HG02884 (cell line): Measurements from ENCODE around the gene GMEB2.
"Not testable (repeated sequence)": the region's sequence is repeated elsewhere in the genome, so short reads cannot be mapped to it uniquely, and the experiment has no call there.

ENCODE experiments used
- ATAC-seq: cut with Tn5 transposase; IDR thresholded peaks from one replicate; pipeline ENCODE4 v1.9.1; 2021; ENCODE audit warnings: mild to moderate bottlenecking, moderate library complexity; ENCODE audit not compliant: unreplicated experiment

Gene GMEB2

GRCh38 chr20:63617092-63617875 lies 9.6 kb downstream of the GMEB2 start:
- ATAC-seq = no peak

- not testable (repeated sequence) for ATAC-seq
Observed at GRCh38 chr20:63613863-63614594, 12.9 kb downstream of the GMEB2 start.

GRCh38 chr20:63612276-63612931 lies 14.5 kb downstream of the GMEB2 start:
- no peak for ATAC-seq

DNA sequence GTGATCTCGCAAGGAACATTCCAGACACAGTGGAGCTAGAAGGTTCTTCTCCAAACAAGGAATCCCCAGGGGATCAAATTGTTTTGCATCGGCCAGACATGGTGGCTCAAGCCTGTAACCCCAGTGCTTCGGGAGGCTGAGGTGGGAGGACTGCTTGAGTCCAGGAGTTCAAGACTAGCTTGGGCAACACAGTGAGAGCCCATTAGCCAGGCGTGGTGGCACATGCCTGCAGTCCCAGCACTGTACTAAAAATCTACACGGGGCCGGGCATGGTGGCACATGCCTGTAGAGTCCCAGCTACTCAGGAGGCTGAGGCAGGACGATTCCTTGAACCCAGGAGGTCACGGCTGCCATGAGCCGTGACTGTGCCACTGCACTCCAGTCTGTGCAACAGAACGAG lies 15.3 kb downstream of the GMEB2 start:
- ATAC-seq = no peak

GRCh38 chr20:63610581-63611435 lies 16.1 kb downstream of the GMEB2 start:
- no peak for ATAC-seq

- no peak for ATAC-seq
Observed at GRCh38 chr20:63606686-63607085, 20.2 kb downstream of the GMEB2 start.

- no peak for ATAC-seq
Observed at GRCh38 chr20:63602321-63602720, 24.6 kb downstream of the GMEB2 start.

- not testable (repeated sequence) for ATAC-seq
Observed at GRCh38 chr20:63601679-63602078, 25.2 kb downstream of the GMEB2 start.

DNA sequence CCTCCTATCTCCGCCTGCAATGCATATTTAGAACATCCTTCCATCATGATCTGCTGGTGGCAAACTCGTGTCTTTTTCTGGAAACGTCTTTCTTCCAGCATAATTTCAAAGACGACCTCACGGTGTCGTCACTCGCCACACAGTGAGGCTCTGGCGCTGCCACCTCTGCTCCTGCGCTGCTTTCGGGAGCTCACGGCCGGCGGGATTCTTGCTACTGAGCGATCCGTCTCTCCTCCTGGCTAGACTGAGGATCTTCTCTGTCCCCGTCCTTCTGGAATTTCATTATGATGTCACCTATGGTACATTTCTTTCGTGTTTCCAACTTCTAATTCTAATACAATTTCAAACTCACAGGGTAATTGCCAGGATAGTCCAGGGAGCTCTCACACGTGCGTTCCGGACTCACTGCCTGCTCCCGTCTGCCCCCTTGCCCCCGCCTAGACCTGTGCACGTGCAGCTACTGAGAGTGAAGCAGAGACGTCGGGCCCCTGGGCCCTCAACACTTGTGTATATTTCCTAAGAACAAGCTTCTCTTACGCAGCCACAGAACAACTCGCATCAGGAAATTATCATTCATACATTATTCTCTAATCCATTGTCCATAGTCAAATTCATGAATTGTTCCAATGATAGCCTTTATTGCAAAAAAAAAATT lies 27.4 kb downstream of the GMEB2 start:
- no peak for ATAC-seq

DNA sequence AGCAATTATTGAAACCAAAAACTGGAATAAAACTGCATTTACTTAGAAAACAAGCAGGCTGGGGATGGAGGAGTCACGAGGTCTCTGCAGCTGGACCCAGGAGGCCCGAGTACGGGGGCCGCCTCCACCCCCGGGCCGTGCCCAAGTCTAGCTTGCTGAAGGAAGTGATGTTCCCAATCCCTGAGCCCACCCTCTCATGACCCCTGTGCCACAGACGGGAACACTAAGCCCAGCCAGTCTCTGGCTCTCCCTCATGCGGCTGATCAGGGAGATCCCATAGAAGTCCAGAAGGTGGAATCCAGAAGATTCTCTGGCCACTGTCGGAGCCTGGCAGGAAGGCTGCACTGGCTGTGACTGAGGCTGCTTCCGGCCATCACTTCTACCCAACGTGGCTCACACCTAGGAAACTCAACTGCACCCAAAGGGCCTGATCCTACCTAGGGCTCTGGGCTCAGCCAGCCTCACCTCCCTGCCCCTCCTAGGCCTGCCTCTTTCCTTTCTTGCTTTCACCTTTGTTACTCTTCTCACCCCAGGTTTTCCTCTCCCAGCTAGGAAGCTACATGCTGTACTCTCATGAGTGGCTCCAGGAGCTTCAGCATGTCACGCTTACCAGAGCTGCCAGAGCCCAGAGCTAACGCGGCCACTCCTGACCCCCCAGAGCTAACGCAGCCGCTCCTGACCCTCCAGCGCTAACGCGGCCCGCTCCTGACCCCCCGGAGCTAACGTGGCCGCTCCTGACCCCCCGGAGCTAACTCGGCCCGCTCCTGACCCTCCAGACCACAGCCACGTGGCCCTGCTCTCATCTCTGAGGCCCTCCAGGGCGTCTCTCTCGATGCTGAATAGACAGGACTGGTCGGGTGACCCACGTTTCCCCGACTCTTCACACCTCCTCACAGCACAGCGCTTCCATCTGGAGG lies 28.2 kb downstream of the GMEB2 start:
- ATAC-seq = no peak

DNA sequence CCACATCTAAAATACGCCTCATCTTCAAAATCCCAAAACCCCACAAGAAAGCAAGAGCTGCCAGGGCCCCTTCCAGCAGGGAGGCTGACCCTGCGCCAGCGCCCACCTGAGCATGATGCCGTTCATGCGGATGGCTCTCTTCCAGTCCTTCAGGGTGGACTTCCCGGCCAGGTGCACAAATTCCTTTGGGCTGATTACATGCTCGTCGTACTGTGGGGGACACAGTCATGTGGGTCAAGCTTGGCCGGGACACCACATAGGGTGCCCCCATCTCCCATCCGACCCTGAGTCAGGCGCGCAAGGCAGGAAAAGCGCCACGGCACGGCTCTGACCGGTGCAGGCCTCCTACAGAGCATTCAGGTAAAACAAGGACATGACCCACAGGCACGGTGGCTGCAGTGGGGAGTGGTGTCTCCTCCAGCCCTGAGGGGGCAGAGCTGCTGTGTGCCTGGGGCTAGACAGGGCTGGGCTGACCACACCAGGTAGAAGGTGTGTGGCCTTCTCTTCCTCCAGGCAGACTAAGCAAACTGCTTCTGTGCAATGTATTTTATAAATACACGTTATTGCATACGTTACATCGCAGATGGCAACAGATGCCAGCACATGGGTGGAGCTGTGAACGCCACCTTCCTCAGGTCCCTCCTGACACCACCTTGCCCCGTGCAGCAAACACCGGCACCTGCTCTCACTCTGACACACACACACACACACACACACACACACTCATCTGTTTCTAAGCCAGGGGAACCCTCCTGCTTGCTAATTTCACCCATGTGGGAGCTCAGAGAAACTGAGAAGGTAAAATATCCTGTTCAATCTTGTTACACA lies 29.0 kb downstream of the GMEB2 start:
- ATAC-seq = no peak

DNA sequence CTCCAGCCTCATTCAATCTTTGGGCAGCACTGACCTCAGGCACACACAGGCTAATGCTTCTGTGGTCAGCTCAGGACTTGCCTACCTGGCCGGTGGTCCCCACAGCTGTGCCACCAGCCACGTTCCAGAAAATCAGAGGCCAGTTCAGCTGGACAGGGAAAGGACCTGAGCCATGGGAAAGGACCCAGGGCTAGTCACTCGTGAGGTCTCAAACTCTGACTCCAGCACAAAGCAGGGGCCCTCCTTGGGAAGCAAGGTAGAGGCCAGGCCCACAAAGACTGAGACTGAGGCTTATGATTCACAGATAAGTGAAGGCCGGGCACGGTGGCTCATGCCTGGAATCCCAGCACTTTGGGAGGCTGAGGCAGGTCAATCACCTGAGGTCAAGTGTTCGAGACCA lies 30.5 kb downstream of the GMEB2 start:
- ATAC-seq = no peak

- ATAC-seq = no peak
Observed at GRCh38 chr20:63595416-63596127, 31.3 kb downstream of the GMEB2 start.

DNA sequence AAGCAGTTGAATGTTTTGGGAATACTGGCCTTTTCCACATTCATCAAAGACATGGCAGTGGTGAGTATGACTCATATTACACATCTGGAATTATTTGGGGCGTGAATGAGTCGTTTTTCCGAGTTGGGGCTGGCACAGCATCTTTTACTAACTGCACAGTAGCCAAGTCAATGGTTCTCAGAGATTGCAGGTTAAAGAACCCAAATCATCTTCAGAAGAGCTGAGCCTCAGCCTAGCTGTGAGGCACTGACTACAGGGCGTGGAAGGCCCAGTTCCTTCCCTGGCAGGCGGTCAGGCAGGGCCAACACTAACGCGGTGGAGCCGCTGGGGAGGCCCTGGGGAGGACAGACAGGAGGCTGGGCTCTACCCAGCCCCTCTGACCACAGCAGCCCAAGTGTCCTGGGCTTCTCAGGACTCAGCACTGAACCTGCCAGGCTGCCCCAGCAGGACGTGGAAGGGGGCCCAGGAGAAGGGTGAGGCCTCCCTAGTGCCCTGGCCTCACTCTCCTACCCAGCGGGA lies 32.8 kb downstream of the GMEB2 start:
- no peak for ATAC-seq

- ATAC-seq = no peak
Observed at GRCh38 chr20:63592661-63593060, 34.2 kb downstream of the GMEB2 start.

- ATAC-seq = no peak
Observed at GRCh38 chr20:63591786-63592355, 35.0 kb downstream of the GMEB2 start.

DNA sequence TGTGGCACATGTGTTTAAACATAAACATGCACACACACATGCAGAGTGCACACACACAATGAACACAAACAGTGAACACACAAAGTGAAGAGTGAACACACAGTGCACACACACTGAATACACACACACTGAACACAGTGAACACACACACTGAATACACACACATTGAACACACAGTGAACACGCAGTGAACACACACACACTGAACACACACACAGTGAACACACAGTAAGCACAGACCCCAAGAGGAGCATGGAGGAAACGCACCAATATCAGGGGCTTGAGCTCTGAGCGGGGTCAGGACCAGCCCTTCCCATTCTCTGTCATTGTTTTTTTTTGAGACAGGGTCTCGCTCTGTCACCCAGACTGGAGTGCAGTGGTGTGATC lies 35.8 kb downstream of the GMEB2 start:
- ATAC-seq = no peak
